ENCODE results near the gene MYL6.
"Not testable (repeated sequence)": the region's sequence is repeated elsewhere in the genome, so short reads cannot be mapped to it uniquely, and the experiment has no call there.

MYL6 gene

GRCh38 chr12:56158029-56158925, at the start of gene MYL6:
Gene MYL6 (plus strand): TSS chr12:56158359. CDS start chr12:56158402, 43 bp downstream.
- peak; percentile 94 for DNase-seq

- no peak for DNase-seq
Measured at GRCh38 chr12:56110571-56110970, 47.6 kb upstream of the MYL6 start.

- no peak for DNase-seq
Measured at GRCh38 chr12:56114084-56114483, 44.1 kb upstream of the MYL6 start.

GRCh38 chr12:56115329-56115728, 42.8 kb upstream of the MYL6 start:
- DNase-seq: no peak

GRCh38 chr12:56116267-56117081, 41.7 kb upstream of the MYL6 start, which contains the start of gene RPL41:
Gene RPL41 (plus strand): TSS chr12:56116633.
- DNase-seq: peak; percentile 92

- not testable (repeated sequence) for DNase-seq
Measured at GRCh38 chr12:56117082-56117706, 41.0 kb upstream of the MYL6 start.

GRCh38 chr12:56117778-56118687, 40.1 kb upstream of the MYL6 start, which contains the start of gene ZC3H10:
Gene ZC3H10 (plus strand): TSS chr12:56118266. CDS start chr12:56120563, 2,297 bp downstream.
- peak; percentile 99 for DNase-seq

- no peak for DNase-seq
Measured at GRCh38 chr12:56118688-56119357, 39.3 kb upstream of the MYL6 start.

- DNase-seq: peak; percentile 61
Measured at GRCh38 chr12:56119361-56119796, 38.8 kb upstream of the MYL6 start.

- DNase-seq: no peak
Measured at GRCh38 chr12:56120158-56120846, 37.9 kb upstream of the MYL6 start.

- DNase-seq: no peak
Measured at GRCh38 chr12:56121204-56121870, 36.8 kb upstream of the MYL6 start.

- DNase-seq: no peak
Measured at GRCh38 chr12:56122637-56123036, 35.5 kb upstream of the MYL6 start.

GRCh38 chr12:56124133-56124532, 34.0 kb upstream of the MYL6 start:
- DNase-seq: no peak

GRCh38 chr12:56126732-56127239, 31.4 kb upstream of the MYL6 start:
- DNase-seq: no peak

GRCh38 chr12:56127485-56127887, 30.7 kb upstream of the MYL6 start:
- DNase-seq: no peak

GRCh38 chr12:56127888-56128669, 30.1 kb upstream of the MYL6 start, which contains the start of gene ESYT1:
Gene ESYT1 (plus strand): TSS chr12:56128267. CDS start chr12:56128320, 53 bp downstream.
- peak; percentile 99 for DNase-seq

- DNase-seq: no peak
Measured at GRCh38 chr12:56128670-56129205, 29.4 kb upstream of the MYL6 start.

- DNase-seq: peak; percentile 54
Measured at GRCh38 chr12:56129206-56129941, 28.8 kb upstream of the MYL6 start.
